OCI-LY3 (cell line): Measurements from ENCODE around the gene TAPBPL.

ENCODE experiments used
- H2AFZ ChIP-seq: fragments of 200-600, 300-600 bp; shearing (Covaris generic); 2 replicates; pipeline ENCODE4 v1.6.0; 2014; ENCODE audit warnings: antibody characterized with exemption, low read depth, low read length
- H3K27ac ChIP-seq: fragments of 200-600, 300-600 bp; sonication (generic); 2 replicates; pipeline ENCODE4 v1.5.1; 2014; ENCODE audit warnings: mild to moderate bottlenecking, low read length, moderate library complexity, mixed read lengths
- H3K27me3 ChIP-seq: fragments of 200-600, 300-600 bp; sonication (generic); 2 replicates; pipeline ENCODE4 v1.6.1; 2014; ENCODE audit warnings: low read depth, low read length, mixed read lengths
- H3K36me3 ChIP-seq: fragments of 200-600, 300-600 bp; sonication (generic); replicated peaks from 2 replicates; pipeline ENCODE3; 2014; ENCODE audit warnings: low read depth, low read length, mixed read lengths
- H3K4me1 ChIP-seq: fragments of 300-600, 200-600 bp; sonication (generic); 2 replicates; pipeline ENCODE4 v1.6.1; 2014; ENCODE audit warnings: low read length, mixed read lengths
- H3K4me2 ChIP-seq: fragments of 200-600, 300-600 bp; sonication (generic); 2 replicates; pipeline ENCODE4 v1.6.1; 2014; ENCODE audit warnings: low read length, mixed read lengths
- H3K4me3 ChIP-seq: fragments of 300-600, 200-600 bp; sonication (generic); 2 replicates; pipeline ENCODE4 v1.5.1; 2014; ENCODE audit warnings: antibody characterized with exemption, mild to moderate bottlenecking, low read length, moderate library complexity
- H3K79me2 ChIP-seq: fragments of 300-600, 200-600 bp; shearing (Covaris generic); 2 replicates; pipeline ENCODE4 v1.6.1; 2014; ENCODE audit warnings: mild to moderate bottlenecking, low read length, mixed read lengths
- H3K9ac ChIP-seq: fragments of 300-600, 200-600 bp; shearing (Covaris generic); 2 replicates; pipeline ENCODE4 v1.6.0; 2014; ENCODE audit warnings: mild to moderate bottlenecking, low read length, moderate library complexity
- H3K9me3 ChIP-seq: fragments of 200-600, 300-600 bp; shearing (Covaris generic); 2 replicates; pipeline ENCODE4 v1.6.1; 2014; ENCODE audit warnings: low read length, mixed read lengths; ENCODE audit not compliant: insufficient read depth
- H4K20me1 ChIP-seq: fragments of 200-600, 300-600 bp; sonication (generic); 2 replicates; pipeline ENCODE4 v1.6.1; 2016; ENCODE audit warnings: low read length, mixed read lengths; ENCODE audit not compliant: insufficient read depth
- EZH2phosphoT487 ChIP-seq: fragments of 200-600 bp; shearing (Covaris generic); IDR thresholded peaks from 2 replicates; pipeline ENCODE4 v1.6.1; 2018; ENCODE audit warnings: antibody characterized with exemption, mixed run types, low read depth
- TF ChIP-seq, protein P1 (sequence below): fragments of 200-600, 300-600 bp; sonication (generic); IDR thresholded peaks from 2 replicates; pipeline ENCODE4 v1.5.1; 2014; ENCODE audit warnings: antibody characterized with exemption, low read length, low read depth

Gene TAPBPL

DNA sequence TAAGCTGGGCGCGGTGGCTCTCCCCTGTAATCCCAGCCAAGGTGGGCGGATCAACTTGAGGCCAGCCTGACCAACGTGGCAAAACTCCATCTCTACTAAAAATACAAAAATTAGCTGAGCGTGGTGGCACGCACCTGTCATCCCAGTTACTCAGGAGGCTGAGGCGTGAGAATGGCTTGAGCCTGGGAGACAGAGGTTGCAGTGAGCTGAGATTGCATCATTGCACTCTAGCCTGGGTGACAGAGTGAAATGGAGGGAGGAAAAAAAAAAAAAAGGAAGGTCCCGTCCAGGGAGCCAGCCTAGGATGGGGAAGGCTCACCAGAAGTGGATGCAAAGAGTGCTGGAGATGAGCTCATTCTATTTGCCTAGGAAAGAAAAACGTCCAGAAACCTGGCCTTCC is 9.0 kb upstream of the TAPBPL start:
- Histone ChIP-seq H3K36me3 (peaks cover 4% of the 10 kb centered on the region), H4K20me1 (no peaks in the 10 kb centered on the region), H3K27ac (no peak overlapping the region), H3K9ac (no peak overlapping the region), H3K4me2 (no peak overlapping the region), H3K27me3 (no peaks in the 10 kb centered on the region), H2AFZ (no peak overlapping the region), H3K4me3 (no peak overlapping the region), H3K4me1 (peaks cover 24% of the 10 kb centered on the region), H3K79me2 (no peaks in the 10 kb centered on the region), H3K9me3 (peaks cover 13% of the 10 kb centered on the region; the same call in 1 of the 2 replicates)
- TF ChIP-seq EZH2phosphoT487 = no peak
- TF ChIP-seq, protein P1, sequence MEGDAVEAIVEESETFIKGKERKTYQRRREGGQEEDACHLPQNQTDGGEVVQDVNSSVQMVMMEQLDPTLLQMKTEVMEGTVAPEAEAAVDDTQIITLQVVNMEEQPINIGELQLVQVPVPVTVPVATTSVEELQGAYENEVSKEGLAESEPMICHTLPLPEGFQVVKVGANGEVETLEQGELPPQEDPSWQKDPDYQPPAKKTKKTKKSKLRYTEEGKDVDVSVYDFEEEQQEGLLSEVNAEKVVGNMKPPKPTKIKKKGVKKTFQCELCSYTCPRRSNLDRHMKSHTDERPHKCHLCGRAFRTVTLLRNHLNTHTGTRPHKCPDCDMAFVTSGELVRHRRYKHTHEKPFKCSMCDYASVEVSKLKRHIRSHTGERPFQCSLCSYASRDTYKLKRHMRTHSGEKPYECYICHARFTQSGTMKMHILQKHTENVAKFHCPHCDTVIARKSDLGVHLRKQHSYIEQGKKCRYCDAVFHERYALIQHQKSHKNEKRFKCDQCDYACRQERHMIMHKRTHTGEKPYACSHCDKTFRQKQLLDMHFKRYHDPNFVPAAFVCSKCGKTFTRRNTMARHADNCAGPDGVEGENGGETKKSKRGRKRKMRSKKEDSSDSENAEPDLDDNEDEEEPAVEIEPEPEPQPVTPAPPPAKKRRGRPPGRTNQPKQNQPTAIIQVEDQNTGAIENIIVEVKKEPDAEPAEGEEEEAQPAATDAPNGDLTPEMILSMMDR = no peak

DNA sequence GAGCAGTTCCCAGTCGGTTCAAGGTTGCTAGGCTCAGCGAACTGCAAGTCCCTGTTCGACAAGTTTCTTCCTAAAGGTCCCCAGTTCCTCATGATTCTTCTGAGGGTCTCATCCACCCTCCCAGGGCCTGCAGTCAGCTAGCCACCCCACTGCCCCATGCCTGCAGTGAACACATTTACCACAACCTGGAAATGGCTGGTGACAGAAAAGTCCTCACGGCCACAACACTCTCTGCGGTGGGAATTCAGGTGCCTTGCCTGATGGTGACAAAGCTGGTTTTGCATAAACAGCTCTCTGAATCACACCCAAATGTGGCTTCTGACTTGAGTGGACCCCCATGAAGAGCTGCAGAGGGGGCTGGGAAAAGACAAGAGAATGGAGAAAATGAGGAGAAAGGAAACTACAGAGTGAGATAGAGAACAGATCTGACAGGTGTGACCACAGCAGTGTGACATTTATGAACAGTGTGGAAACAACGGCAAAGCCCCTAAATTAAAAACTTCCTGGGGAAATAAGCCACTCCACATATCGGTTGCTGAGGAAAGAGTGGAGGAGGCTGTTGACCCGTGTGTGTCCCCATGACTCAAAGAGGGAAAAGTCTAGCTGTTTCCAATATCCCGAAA is 8.4 kb upstream of the TAPBPL start:
- TF ChIP-seq EZH2phosphoT487 = no peak
- TF ChIP-seq, protein P1 = no peak
- no peak overlapping the region for H3K27ac ChIP-seq
- H3K4me2 ChIP-seq = peak overlapping the region; percentile 24; the same call in 1 of the 2 replicates
- peaks cover 4% of the 10 kb centered on the region for H3K36me3 ChIP-seq
- H3K27me3 ChIP-seq = no peaks in the 10 kb centered on the region
- H2AFZ ChIP-seq = no peak overlapping the region
- no peaks in the 10 kb centered on the region for H4K20me1 ChIP-seq
- peaks cover 13% of the 10 kb centered on the region; the same call in 1 of the 2 replicates for H3K9me3 ChIP-seq
- no peak overlapping the region for H3K9ac ChIP-seq
- peaks cover 24% of the 10 kb centered on the region for H3K4me1 ChIP-seq
- H3K4me3 ChIP-seq = no peak overlapping the region
- H3K79me2 ChIP-seq = no peaks in the 10 kb centered on the region

GRCh38 chr12:6444031-6444430 is 7.8 kb upstream of the TAPBPL start:
- Histone ChIP-seq H3K4me2 (no peak overlapping the region), H3K4me3 (no peak overlapping the region), H3K79me2 (no peaks in the 10 kb centered on the region), H3K9ac (no peak overlapping the region), H2AFZ (no peak overlapping the region), H3K36me3 (peaks cover 4% of the 10 kb centered on the region), H3K27ac (no peak overlapping the region), H3K27me3 (no peaks in the 10 kb centered on the region), H4K20me1 (no peaks in the 10 kb centered on the region), H3K9me3 (peaks cover 13% of the 10 kb centered on the region; the same call in 1 of the 2 replicates), H3K4me1 (peaks cover 24% of the 10 kb centered on the region)
- TF ChIP-seq EZH2phosphoT487 = no peak
- TF ChIP-seq, protein P1 = no peak

DNA sequence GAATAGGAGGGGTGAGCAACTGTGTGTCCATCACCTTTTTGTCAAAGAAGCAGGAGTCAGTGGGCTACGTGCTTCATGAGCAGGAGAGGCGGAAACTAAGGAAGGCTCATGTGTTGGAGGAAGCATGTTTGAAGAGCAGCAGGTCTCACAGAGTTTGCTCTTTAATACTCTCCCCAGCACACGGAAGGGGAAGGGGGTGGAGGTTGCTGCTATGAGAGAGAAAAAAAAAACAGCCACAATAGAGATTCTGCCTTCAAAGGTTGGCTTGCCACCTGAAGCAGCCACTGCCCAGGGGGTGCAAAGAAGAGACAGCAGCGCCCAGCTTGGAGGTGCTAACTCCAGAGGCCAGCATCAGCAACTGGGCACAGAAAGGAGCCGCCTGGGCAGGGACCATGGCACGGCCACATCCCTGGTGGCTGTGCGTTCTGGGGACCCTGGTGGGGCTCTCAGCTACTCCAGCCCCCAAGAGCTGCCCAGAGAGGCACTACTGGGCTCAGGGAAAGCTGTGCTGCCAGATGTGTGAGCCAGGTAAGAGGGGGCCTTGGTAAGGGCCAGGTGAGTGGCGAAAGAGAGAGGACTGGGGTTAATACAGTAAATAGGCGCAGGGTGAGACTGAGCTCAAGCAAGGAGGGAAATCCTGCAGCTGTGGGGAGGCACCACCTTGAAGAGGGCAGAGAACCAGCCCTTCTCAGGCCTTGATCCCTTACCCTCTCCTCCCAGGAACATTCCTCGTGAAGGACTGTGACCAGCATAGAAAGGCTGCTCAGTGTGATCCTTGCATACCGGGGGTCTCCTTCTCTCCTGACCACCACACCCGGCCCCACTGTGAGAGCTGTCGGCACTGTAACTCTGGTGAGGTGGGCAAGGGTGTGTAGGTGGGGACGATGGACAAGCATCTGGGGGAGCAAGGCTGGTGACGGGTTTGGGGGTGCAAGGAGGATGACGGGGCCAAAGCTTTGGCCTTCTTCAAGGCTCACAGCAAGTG is 6.8 kb upstream of the TAPBPL start, which contains the start of gene CD27:
CD27 (plus strand) TSS at position 252 of the 985 bp plus-strand sequence; CDS start at position 393, 141 bp downstream.
- no peak for TF ChIP-seq EZH2phosphoT487
- TF ChIP-seq, protein P1 = no peak
- Histone ChIP-seq H3K4me3 (no peak within 1 kb of the TSS), H3K9me3 (peaks cover 13% of the 10 kb centered on the region; the same call in 1 of the 2 replicates), H4K20me1 (no peaks in the 10 kb centered on the region), H3K79me2 (no peaks in the 10 kb centered on the region), H3K4me2 (no peak within 1 kb of the TSS), H3K27me3 (no peaks in the 10 kb centered on the region), H3K9ac (no peak within 1 kb of the TSS), H3K4me1 (peaks cover 24% of the 10 kb centered on the region), H2AFZ (no peak within 1 kb of the TSS), H3K36me3 (peaks cover 4% of the 10 kb centered on the region), H3K27ac (no peak within 1 kb of the TSS)
